Endothelial cell of umbilical vein (primary cell): ENCODE data around the gene MPDU1. TPM values are rescaled to one million over a fixed set of nuclear protein-coding genes. Genes with fewer than 3 reads are reported as not detected.

ENCODE experiments used
- BruUV-seq: library from RNA; stranded (reverse); fragments of 400-500 nt; replicated peaks from 2 replicates; lab custom pipeline; 2021; lab: Mats Ljungman, UMichigan
- CTCF ChIA-PET: fragments of 300-600, 350-600 bp; sonication (Branson Sonifier 250); formaldehyde crosslinking; loops from one replicate; lab custom pipeline; 2021; ENCODE audit warnings: antibody characterized with exemption, inconsistent platforms; lab: Charles Lee
- POLR2A ChIA-PET: fragments of 300-600, 350-600 bp; sonication (Branson Sonifier 250); formaldehyde crosslinking; loops from one replicate; lab custom pipeline; 2021; ENCODE audit warnings: antibody characterized with exemption, inconsistent platforms; lab: Charles Lee
- DNase-seq: peaks from one replicate; pipeline ENCODE4 v3.0.0-alpha.2; 2011; ENCODE audit warnings: low read depth, low spot score
- FAIRE-seq: peaks from 2 replicates; lab custom pipeline; 2011; peaks lifted over from hg19 to GRCh38; lab: Jason Lieb, UNC
- H2AFZ ChIP-seq: 2 replicates; pipeline ENCODE4 v1.6.0; 2012; ENCODE audit warnings: low read depth, low read length, control low read depth, inconsistent platforms
- H3K27ac ChIP-seq: 2 replicates; pipeline ENCODE4 v1.5.1; 2011; ENCODE audit warnings: low read depth, mild to moderate bottlenecking, control low read depth, low read length, moderate library complexity; ENCODE audit not compliant: insufficient read depth
- H3K27me3 ChIP-seq, 2 experiments: 2 replicates each; pipeline versions ENCODE4 v1.6.0 to v1.6.1; 2011; ENCODE audit warnings: low read length in 2 of 2, mixed read lengths in 1 of 2; ENCODE audit not compliant: control insufficient read depth in 2 of 2, insufficient read depth in 2 of 2
- H3K36me3 ChIP-seq, 2 experiments: 2 replicates in 1 of 2; 3 replicates in 1 of 2; pipeline ENCODE4 v1.5.1; 2011; ENCODE audit warnings: low read length in 2 of 2, mild to moderate bottlenecking in 1 of 2, moderate library complexity in 1 of 2; ENCODE audit not compliant: control insufficient read depth in 2 of 2, insufficient read depth in 2 of 2; ENCODE audit errors: extremely low read depth in 1 of 2
- H3K4me1 ChIP-seq: 3 replicates; pipeline ENCODE4 v1.5.1; 2011; ENCODE audit warnings: mild to moderate bottlenecking, low read length; ENCODE audit not compliant: control insufficient read depth, insufficient read depth; ENCODE audit errors: extremely low read depth
- H3K4me2 ChIP-seq: 2 replicates; pipeline ENCODE4 v1.6.1; 2011; ENCODE audit warnings: low read length, control low read depth, mixed read lengths; ENCODE audit not compliant: insufficient read depth
- H3K4me3 ChIP-seq, 3 experiments: fragments of 200-600 bp in 1 of 3; sonication (generic), shearing (Covaris generic) in 1 of 3; replicated peaks in 1 of 3; 2 replicates each; pipeline ENCODE4 v1.5.1; 2011 to 2016; ENCODE audit warnings: control low read depth in 3 of 3, low read length in 3 of 3, mild to moderate bottlenecking in 2 of 3, inconsistent platforms in 1 of 3, low read depth in 1 of 3, moderate library complexity in 1 of 3; ENCODE audit not compliant: insufficient read depth in 1 of 3
- H3K79me2 ChIP-seq: 2 replicates; pipeline ENCODE4 v1.6.0; 2012; ENCODE audit warnings: low read length, inconsistent platforms; ENCODE audit not compliant: control insufficient read depth, insufficient read depth
- H3K9ac ChIP-seq: replicated peaks from 2 replicates; pipeline ENCODE3; 2011; ENCODE audit warnings: low read length, control low read depth; ENCODE audit not compliant: insufficient read depth; ENCODE audit errors: extremely low read depth
- H3K9me1 ChIP-seq: replicated peaks from 3 replicates; pipeline ENCODE4 v1.6.0; 2011; ENCODE audit warnings: mild to moderate bottlenecking, low read length; ENCODE audit not compliant: control insufficient read depth, insufficient read depth; ENCODE audit errors: extremely low read depth
- H3K9me3 ChIP-seq: replicated peaks from 2 replicates; pipeline ENCODE4 v1.5.1; 2012; ENCODE audit warnings: low read length, inconsistent platforms; ENCODE audit not compliant: control insufficient read depth, insufficient read depth
- H4K20me1 ChIP-seq: replicated peaks from 2 replicates; pipeline ENCODE3; 2011; ENCODE audit warnings: mild to moderate bottlenecking, low read length; ENCODE audit not compliant: control insufficient read depth, insufficient read depth; ENCODE audit errors: extremely low read depth
- EZH2 ChIP-seq: IDR thresholded peaks from 2 replicates; pipeline ENCODE4 v1.6.1; 2012; ENCODE audit warnings: borderline replicate concordance, low read depth, mild to moderate bottlenecking, moderate library complexity, low read length, inconsistent platforms; ENCODE audit not compliant: severe bottlenecking
- FOS ChIP-seq: IDR thresholded peaks from 2 replicates; pipeline ENCODE4 v1.6.1; 2011; ENCODE audit warnings: mild to moderate bottlenecking, low read length, moderate library complexity, borderline replicate concordance; ENCODE audit not compliant: insufficient read depth
- GATA2 ChIP-seq: IDR thresholded peaks from 2 replicates; pipeline ENCODE4 v1.7.0; 2011; ENCODE audit warnings: low read depth, mild to moderate bottlenecking, moderate library complexity, mixed read lengths, low read length; ENCODE audit not compliant: insufficient read length, insufficient read depth
- JUN ChIP-seq: IDR thresholded peaks from 2 replicates; pipeline ENCODE4 v1.6.1; 2011; ENCODE audit warnings: borderline replicate concordance, low read depth; ENCODE audit not compliant: insufficient read length, insufficient read depth
- MYC ChIP-seq: IDR thresholded peaks from one replicate; pipeline ENCODE4 v1.6.1; 2011; ENCODE audit warnings: mild to moderate bottlenecking, low read depth, low read length
- POLR2A ChIP-seq: IDR thresholded peaks from 2 replicates; pipeline ENCODE4 v1.6.1; 2012; ENCODE audit warnings: low read depth, mild to moderate bottlenecking, control low read depth, low read length
- POLR2AphosphoS5 ChIP-seq: IDR thresholded peaks from 2 replicates; pipeline ENCODE4 v1.6.1; 2012; ENCODE audit warnings: low read depth, mild to moderate bottlenecking, control low read depth, low read length, moderate library complexity; ENCODE audit not compliant: insufficient read depth
- dilution Hi-C: fragments of 300-500 bp; cut with MboI; formaldehyde crosslinking; loops from one replicate; pipeline ENCODE4 v1.15.0; 2019; ENCODE audit warnings: low sequenced_read_pairs; ENCODE audit not compliant: extremely low pct_ligation_motif_present
- intact Hi-C: fragments of 100-400 bp; cut with micrococcal nuclease; formaldehyde crosslinking; loops from one replicate; pipeline ENCODE4 v1.10.0; 2022
- polyA plus RNA-seq, 4 experiments: library from polyadenylated mRNA; depleted of rRNA in 3 of 4; stranded (reverse) in 3 of 4; unstranded in 1 of 4; fragments of >200 nt; gene quantifications; 2 replicates each; pipeline versions ENCODE4 v1.2.1 to v1.2.3, GENCODE V29; 2011 to 2012; ENCODE audit warnings: missing spikeins in 1 of 4
- total RNA-seq: library from RNA; stranded (reverse); gene quantifications from 2 replicates; pipeline ENCODE4 v1.2.3, GENCODE V29; 2021
- TF ChIP-seq, protein P1 (sequence below): IDR thresholded peaks from 2 replicates; pipeline ENCODE4 v1.6.1; 2011; ENCODE audit not compliant: insufficient read depth, insufficient read length
- TF ChIP-seq, protein P2 (sequence below), 2 donors: IDR thresholded peaks; 1 replicate in 1 of 2; 2 replicates in 1 of 2; pipeline ENCODE4 v1.5.1; 2011; ENCODE audit warnings: low read length in 2 of 2, mild to moderate bottlenecking in 2 of 2, moderate library complexity in 2 of 2, control low read depth in 1 of 2, inconsistent platforms in 1 of 2, low read depth in 1 of 2; ENCODE audit not compliant: insufficient read depth in 1 of 2; ENCODE audit errors: extremely low read depth in 1 of 2

The MPDU1 gene
- total and polyA plus RNA-seq, 2 donors (not counting 3 experiments of a cell fraction or from before 2014, with no cell fraction given), result 78.0 to 368 TPM

DNA sequence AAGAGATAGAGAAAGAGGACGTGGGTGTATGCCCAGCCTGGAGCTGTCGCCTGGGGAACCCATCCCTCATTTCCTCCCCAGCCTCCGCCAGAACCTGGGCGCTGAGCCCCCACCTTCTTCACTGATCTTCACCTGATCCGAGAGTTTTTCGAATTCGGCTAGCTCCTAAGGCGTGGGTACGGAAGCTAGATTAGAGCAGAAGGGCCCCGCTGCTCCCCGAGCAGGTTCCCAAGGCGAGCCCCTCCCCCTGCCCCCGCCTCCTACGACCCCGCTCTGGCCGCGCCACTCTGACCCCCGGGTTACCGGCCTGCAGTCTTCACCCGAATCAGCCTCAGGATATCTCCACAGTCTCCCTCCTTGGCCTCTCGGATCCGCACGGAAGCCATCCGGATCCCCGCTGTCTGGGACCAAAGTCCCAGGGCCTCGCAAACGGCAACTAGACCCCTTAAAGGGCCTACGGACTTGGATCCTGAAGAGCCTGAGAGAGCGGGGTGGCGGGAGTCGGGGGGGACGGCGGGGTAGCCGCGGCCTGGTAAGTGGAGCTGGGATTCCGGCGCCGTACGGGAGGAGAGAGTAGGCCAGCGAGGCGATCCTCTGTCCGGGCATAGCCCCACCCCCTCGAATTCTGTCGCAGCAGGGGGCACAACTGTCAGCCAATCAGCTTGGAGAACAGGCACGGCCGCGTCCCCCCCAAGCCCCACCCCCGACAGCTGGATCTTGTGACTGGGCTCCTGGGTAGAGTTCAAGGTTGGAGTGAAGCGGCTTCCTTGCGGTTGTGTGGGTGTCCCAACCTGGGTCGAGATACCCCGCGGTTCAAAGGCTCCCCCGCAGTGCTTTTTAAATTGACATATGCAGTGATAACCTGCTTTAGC, 43.8 kb downstream of the MPDU1 start, which contains the start of gene SAT2:
TSS of gene SAT2 (minus strand) at position 572 of the 872 bp plus-strand sequence. CDS start at position 386, 186 bp downstream.
- intact Hi-C loops, result loop anchor here (1.0 kb wide), 1 partner anchor 12 kb away; no protein-coding TSS in a partner anchor
- Histone ChIP-seq H3K27me3 (no peaks in the 10 kb centered on the region), H3K9me3 (no peaks in the 10 kb centered on the region), H3K4me3 (peak within 1 kb of the TSS; percentile 67 to 87 (median 81)), H2AFZ (peak within 1 kb of the TSS; percentile 77), H3K4me2 (peak within 1 kb of the TSS; percentile 61), H4K20me1 (no peaks in the 10 kb centered on the region), H3K79me2 (no peaks in the 10 kb centered on the region), H3K9ac (peak within 1 kb of the TSS; percentile 73), H3K36me3 (peaks cover 0 to 2% of the 10 kb centered on the region in 2 experiments), H3K9me1 (no peaks in the 10 kb centered on the region), H3K4me1 (no peaks in the 10 kb centered on the region), H3K27ac (peak within 1 kb of the TSS; percentile 66)
- TF ChIP-seq POLR2AphosphoS5, result peak; percentile 79
- no peak for TF ChIP-seq MYC
- no peak for TF ChIP-seq JUN
- TF ChIP-seq FOS, result no peak
- TF ChIP-seq, protein P1, sequence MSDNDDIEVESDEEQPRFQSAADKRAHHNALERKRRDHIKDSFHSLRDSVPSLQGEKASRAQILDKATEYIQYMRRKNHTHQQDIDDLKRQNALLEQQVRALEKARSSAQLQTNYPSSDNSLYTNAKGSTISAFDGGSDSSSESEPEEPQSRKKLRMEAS, result no peak
- TF ChIP-seq, protein P2, sequence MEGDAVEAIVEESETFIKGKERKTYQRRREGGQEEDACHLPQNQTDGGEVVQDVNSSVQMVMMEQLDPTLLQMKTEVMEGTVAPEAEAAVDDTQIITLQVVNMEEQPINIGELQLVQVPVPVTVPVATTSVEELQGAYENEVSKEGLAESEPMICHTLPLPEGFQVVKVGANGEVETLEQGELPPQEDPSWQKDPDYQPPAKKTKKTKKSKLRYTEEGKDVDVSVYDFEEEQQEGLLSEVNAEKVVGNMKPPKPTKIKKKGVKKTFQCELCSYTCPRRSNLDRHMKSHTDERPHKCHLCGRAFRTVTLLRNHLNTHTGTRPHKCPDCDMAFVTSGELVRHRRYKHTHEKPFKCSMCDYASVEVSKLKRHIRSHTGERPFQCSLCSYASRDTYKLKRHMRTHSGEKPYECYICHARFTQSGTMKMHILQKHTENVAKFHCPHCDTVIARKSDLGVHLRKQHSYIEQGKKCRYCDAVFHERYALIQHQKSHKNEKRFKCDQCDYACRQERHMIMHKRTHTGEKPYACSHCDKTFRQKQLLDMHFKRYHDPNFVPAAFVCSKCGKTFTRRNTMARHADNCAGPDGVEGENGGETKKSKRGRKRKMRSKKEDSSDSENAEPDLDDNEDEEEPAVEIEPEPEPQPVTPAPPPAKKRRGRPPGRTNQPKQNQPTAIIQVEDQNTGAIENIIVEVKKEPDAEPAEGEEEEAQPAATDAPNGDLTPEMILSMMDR (IDR thresholded peaks at IDR 0.05; ENCODE audit: extremely low read depth in 1 of 2, insufficient read depth in 1 of 2, low read depth in 1 of 2, low read length in 2 of 2), result no peak
- TF ChIP-seq POLR2A, result peak; percentile 90
- no peak for TF ChIP-seq GATA2
- TF ChIP-seq EZH2, result no peak
- FAIRE-seq (peak; percentile 98), DNase-seq (peak; percentile 92)
- ChIA-PET POLR2A (interaction anchor here (0.6 to 1.8 kb wide), 5 partner anchors 9 to 151 kb away, joined by 3 to 8 read pairs (median 3); partner anchors contain the start of gene FXR2), CTCF (interaction anchor here (0.7 to 1.8 kb wide), 10 partner anchors 9 to 191 kb away, joined by 3 to 13 read pairs (median 4); partner anchors contain the start of genes DNAH2, FXR2, TP53 and WRAP53)
- no TSS peak for BruUV-seq
- dilution Hi-C loops, result no loop called here
